Body of pancreas (tissue), 4 donors: Measurements from ENCODE around the gene PRODH. TPM values are rescaled to one million over a fixed set of nuclear protein-coding genes. Genes with fewer than 3 reads are reported as not detected.
A peak's percentile ranks its signal among the peaks of the same experiment; 100 is the strongest.
"Not testable (repeated sequence)": the region's sequence is repeated elsewhere in the genome, so short reads cannot be mapped to it uniquely, and the experiment has no call there.

Experiments used
- ATAC-seq: fragments of 150-250 bp; one replicate; pipeline ENCODE4 v1.9.1; 2016
- DNase-seq, 4 donors: peaks; one replicate each; pipeline ENCODE4 v3.0.0-alpha.2; 2019
- H3K27ac ChIP-seq, 4 donors: fragments of 200-600 bp; sonication (generic); 1 replicate in 3 of 4; 2 replicates in 1 of 4; pipeline versions ENCODE4 v1.5.1 to v1.6.1; 2016 to 2019; ENCODE audit warnings: mild to moderate bottlenecking in 1 of 4, mixed read lengths in 1 of 4, moderate library complexity in 1 of 4
- H3K27me3 ChIP-seq, 2 donors: fragments of 200-600 bp; sonication (generic); one replicate each; pipeline ENCODE4 v1.6.0; 2016; ENCODE audit warnings: mild to moderate bottlenecking in 1 of 2
- H3K36me3 ChIP-seq, 2 donors: fragments of 200-600 bp; sonication (generic); replicated peaks in 1 of 2; 2 replicates each; pipeline ENCODE4 v1.5.1; 2016; ENCODE audit warnings: low read depth in 2 of 2; ENCODE audit not compliant: insufficient read depth in 1 of 2
- H3K4me1 ChIP-seq: fragments of 200-600 bp; sonication (generic); one replicate; pipeline ENCODE4 v1.6.0; 2016
- H3K4me3 ChIP-seq, 2 donors: fragments of 200-600 bp; sonication (generic); 1 replicate in 1 of 2; 2 replicates in 1 of 2; pipeline ENCODE4 v1.5.1; 2016 to 2019
- H3K9me3 ChIP-seq, 3 donors: fragments of 200-600 bp; sonication (generic); 1 replicate in 2 of 3; 2 replicates in 1 of 3; pipeline ENCODE4 v1.5.1; 2016
- POLR2A ChIP-seq, 3 donors: fragments of 450-650 bp; IDR thresholded peaks; one replicate each; pipeline ENCODE4 v1.6.1; 2016; ENCODE audit warnings: antibody characterized with exemption in 3 of 3, mild to moderate bottlenecking in 2 of 3
- WGBS, 2 donors: methylation state at CpG; one replicate each; pipeline ENCODE4 v1.1.5; 2017; 5-methylcytosine and 5-hydroxymethylcytosine counted together
- intact Hi-C: fragments of 100-400 bp; cut with DNase I; formaldehyde crosslinking; loops from one replicate; pipeline ENCODE4 v1.15.1; 2023
- total RNA-seq, 2 donors: library from RNA; depleted of rRNA; stranded (reverse); fragments of >200 nt; gene quantifications; one replicate each; pipeline ENCODE4 v1.1.0, GENCODE V29; 2016
- TF ChIP-seq, protein P1 (sequence below), 7 experiments: fragments of 450-650 bp in 4 of 7; fragments of 200-600 bp in 3 of 7; sonication (generic) in 3 of 7; IDR thresholded peaks; one replicate each; pipeline ENCODE4 v1.5.1; 2016 to 2019; ENCODE audit warnings: antibody characterized with exemption in 7 of 7

PRODH gene
- total RNA-seq, 2 donors from 2014 or later, result 1.0 to 11.5 TPM

DNA sequence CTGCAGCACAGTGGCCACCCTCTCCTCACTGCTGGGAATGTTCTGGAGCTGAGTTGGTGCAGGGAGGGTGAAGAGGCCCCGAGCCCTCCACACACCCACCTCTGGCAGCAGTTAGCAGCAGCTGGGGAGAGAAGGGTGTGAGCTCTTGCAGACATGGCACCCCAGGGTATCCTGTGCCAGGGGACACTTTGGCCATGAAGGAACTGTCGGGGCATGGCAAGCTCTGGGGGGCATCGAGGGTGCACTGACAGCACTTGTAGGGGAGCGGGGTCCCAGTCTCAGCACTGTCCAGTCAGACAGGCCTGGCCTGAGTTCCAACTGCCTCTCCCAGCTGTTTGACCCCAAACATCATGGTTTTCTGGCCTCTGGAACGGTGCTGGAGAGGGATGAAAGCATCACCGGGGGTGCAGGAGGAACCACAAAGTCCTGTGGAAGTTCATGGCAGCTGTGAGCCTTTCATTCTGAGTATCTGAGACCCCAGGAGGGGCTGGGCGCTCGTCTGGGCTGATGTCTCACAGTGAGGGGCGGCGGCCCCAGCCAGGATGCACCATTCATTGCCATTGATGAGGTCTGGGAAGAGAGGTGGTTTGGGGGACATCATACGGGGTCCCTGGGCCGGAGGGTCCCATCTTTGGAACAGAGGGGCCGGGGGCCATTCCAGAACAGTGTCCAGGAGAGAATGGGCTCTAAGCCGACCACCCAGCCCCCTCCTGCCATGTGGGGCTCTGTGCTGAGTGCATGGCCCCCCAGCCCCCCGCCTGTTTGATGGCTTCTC, 20.2 kb upstream of the PRODH start:
- H3K4me3 ChIP-seq, ATAC-seq, H3K27ac ChIP-seq, H3K36me3 ChIP-seq, DNase-seq, H3K4me1 ChIP-seq, H3K27me3 ChIP-seq, H3K9me3 ChIP-seq: not testable (repeated sequence)
- WGBS, 2 donors, result 73 to 76% methylated on average over 5 to 15 of the region's 15 CpGs
- intact Hi-C loops, result loop anchor here (5.0 kb wide), 1 partner anchor 676 kb away; no protein-coding TSS in a partner anchor

DNA sequence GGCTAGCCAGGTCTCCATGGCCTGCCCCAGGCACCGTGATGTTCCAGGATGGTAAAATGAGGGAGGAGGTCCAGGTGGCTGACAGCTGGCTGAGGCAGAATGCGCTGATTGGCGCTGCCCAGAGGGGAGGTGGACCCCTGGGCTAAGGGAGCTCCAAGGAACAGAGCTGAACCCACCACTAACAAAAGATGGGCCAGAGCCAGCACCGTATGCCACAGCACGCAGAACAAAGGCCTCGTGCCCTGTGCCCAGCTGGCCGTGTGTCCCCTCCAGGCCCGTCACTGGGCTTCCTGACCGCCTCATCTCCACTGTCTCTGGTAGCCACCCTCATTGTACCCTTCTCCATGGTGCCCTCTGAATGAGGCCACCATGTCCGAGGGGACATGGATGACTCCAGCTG, 19.6 kb upstream of the PRODH start:
- WGBS, 2 donors, result 88 to 92% methylated on average over 5 to 10 of the region's 10 CpGs
- intact Hi-C loops, result loop anchor here (5.0 kb wide), 1 partner anchor 677 kb away; no protein-coding TSS in a partner anchor

DNA sequence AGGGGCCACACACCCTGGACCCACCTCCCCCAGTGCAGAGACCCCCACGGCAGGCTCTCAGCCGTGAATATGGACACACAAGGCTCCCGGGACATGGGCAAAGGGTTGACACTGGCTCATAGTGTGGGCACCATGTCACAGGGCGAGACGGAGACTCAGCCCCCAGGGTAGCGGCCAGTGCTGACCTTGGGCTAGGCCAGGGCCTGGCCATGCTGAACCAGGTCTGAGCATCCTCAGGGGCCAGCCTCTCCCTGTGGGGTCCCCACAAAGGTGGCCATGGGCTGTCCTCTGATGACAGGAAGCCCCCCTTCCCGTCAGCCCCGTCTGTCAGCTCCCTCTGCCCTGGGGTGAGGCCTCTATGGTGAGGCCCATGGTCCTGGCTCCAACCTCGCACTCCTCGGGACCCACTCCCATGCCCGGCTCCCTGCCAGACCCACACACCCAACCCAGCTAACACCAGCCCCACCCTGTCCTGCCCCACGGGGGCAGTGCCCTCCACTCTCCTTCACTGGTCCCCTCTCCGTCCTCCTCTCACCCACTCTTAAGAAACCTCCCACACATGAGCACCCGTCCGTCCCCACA, 19.0 kb upstream of the PRODH start:
- no peaks in the 10 kb centered on the region for H3K9me3 ChIP-seq
- H3K36me3 ChIP-seq, result no peaks in the 10 kb centered on the region
- no peaks in the 10 kb centered on the region for H3K27me3 ChIP-seq
- WGBS, 2 donors, result 77 to 81% methylated on average over 8 to 15 of the region's 15 CpGs
- H3K27ac ChIP-seq, result no peak overlapping the region
- no peak overlapping the region for H3K4me3 ChIP-seq
- DNase-seq, result peak in 1 of 4 donors; percentile 12
- no peaks in the 10 kb centered on the region for H3K4me1 ChIP-seq
- no peak for ATAC-seq
- TF ChIP-seq, protein P1, sequence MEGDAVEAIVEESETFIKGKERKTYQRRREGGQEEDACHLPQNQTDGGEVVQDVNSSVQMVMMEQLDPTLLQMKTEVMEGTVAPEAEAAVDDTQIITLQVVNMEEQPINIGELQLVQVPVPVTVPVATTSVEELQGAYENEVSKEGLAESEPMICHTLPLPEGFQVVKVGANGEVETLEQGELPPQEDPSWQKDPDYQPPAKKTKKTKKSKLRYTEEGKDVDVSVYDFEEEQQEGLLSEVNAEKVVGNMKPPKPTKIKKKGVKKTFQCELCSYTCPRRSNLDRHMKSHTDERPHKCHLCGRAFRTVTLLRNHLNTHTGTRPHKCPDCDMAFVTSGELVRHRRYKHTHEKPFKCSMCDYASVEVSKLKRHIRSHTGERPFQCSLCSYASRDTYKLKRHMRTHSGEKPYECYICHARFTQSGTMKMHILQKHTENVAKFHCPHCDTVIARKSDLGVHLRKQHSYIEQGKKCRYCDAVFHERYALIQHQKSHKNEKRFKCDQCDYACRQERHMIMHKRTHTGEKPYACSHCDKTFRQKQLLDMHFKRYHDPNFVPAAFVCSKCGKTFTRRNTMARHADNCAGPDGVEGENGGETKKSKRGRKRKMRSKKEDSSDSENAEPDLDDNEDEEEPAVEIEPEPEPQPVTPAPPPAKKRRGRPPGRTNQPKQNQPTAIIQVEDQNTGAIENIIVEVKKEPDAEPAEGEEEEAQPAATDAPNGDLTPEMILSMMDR (IDR thresholded peaks at IDR 0.05), result no peak
- no peak for TF ChIP-seq POLR2A (IDR thresholded peaks at IDR 0.05)
- intact Hi-C loops, result loop anchor here (5.0 kb wide), 1 partner anchor 677 kb away; no protein-coding TSS in a partner anchor

More for the DNA sequence above, 19.6 kb upstream of the PRODH start:
- ATAC-seq (no peak), DNase-seq (peak in 1 of 4 donors; percentile 9)
- no peaks in the 10 kb centered on the region for H3K27me3 ChIP-seq
- no peaks in the 10 kb centered on the region for H3K4me1 ChIP-seq
- TF ChIP-seq POLR2A (IDR thresholded peaks at IDR 0.05), result no peak
- no peaks in the 10 kb centered on the region for H3K9me3 ChIP-seq
- no peaks in the 10 kb centered on the region for H3K36me3 ChIP-seq
- H3K27ac ChIP-seq, result no peak overlapping the region
- H3K4me3 ChIP-seq, result no peak overlapping the region

DNA sequence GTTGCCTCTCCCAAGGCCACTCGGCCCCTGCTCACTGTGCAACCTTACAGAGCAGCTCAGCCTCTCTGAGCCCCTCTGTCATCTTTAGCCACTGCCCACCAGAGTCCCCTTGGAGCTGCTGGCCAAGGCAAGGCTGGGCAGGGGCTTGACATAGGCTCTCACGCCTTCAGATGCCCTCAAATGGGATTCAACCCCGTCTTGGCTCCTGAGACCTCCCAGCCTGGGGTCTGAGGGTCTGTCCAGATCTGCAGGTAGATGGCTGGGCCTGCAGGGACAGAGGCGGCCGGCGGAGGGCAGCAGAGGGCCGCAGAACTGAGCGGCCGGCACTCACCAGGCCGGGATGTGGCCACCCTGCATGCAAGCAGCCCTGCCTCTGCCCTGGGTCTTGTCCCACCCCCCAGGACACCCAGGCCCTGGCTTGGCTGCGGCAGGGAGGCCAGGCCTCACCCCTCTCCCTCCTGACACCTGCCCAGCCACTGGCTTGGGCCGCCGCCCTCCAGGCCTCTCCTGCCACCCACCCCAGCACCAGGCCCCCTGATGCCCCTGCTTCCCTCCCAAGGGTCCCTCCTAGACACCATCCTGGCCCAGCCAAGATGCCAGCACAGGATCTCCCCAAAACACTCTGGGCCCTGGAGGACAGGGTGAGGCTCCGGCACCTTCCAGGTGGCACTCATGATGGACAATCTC, 18.4 kb upstream of the PRODH start:
- H3K9me3 ChIP-seq, H3K4me3 ChIP-seq, H3K27ac ChIP-seq, H3K36me3 ChIP-seq, H3K27me3 ChIP-seq, H3K4me1 ChIP-seq, intact Hi-C loops: not testable (repeated sequence)
- ATAC-seq (peak; percentile 87), DNase-seq (peak; percentile 76 to 87 (median 78))
- TF ChIP-seq, protein P1 (IDR thresholded peaks at IDR 0.05), result peak; percentile 76 to 86 (median 83)
- WGBS, 2 donors, result 5 to 10% methylated on average over 4 to 12 of the region's 14 CpGs

DNA sequence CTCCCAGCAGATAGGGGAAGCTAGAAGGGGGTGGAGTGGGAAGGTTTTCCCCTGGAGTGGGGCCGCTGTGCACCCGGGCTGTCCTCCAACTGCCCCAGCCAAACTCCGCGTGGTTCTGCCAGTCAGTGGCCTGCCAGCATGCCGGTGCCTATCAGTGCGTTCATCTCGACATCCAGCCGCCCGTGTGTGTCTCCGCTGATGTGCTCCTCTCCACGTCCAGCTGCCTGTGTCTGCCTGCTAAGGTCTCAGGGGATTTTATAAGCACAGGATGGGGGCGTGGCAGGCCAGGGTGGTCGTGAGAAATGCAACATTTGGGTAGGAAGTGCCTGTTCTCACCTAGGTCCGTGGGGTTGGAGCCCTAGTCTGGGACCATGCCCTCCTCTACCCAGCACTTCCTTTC, 17.0 kb upstream of the PRODH start:
- 30% methylated on average over 14 of the region's 14 CpGs; no CpG with 5 or more reads in 1 of the 2 donors for WGBS, 2 donors
- H3K9me3 ChIP-seq, H3K36me3 ChIP-seq, intact Hi-C loops, H3K4me1 ChIP-seq, H3K4me3 ChIP-seq, H3K27ac ChIP-seq, ATAC-seq, H3K27me3 ChIP-seq: not testable (repeated sequence)
- peak in 1 of 4 donors; percentile 8 for DNase-seq

DNA sequence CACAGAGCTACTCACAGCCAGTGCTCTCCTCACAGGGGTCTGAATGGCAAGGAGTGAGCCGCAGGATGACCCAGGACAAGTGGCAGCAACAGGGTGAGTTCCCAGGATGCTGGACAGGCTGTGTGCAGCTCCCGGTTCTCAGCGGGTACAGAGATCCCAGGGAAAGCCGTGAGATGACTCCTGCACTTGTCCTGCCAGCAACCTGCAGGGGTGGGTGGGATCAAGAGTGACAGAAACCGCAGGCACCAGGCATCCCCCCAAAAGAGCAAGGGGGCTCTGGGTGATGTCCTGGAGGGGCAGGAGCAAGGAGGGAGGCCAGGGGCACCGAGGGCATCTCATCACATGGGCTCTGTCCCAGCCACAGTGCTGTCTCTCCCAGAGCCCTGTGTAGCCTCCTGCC, 15.9 kb upstream of the PRODH start:
- 67 to 71% methylated on average over 3 to 6 of the region's 6 CpGs for WGBS, 2 donors
- no peak for TF ChIP-seq POLR2A (IDR thresholded peaks at IDR 0.05)
- TF ChIP-seq, protein P1 (IDR thresholded peaks at IDR 0.05), result no peak
- DNase-seq, result peak in 1 of 4 donors; percentile 6

More for the DNA sequence above, 15.9 kb upstream of the PRODH start:
- intact Hi-C loops, result no loop called here
- no peak overlapping the region for H3K27ac ChIP-seq
- H3K4me1 ChIP-seq, result no peaks in the 10 kb centered on the region
- H3K36me3 ChIP-seq, result no peaks in the 10 kb centered on the region
- H3K27me3 ChIP-seq, result no peaks in the 10 kb centered on the region
- ATAC-seq, result no peak
- H3K9me3 ChIP-seq, result no peaks in the 10 kb centered on the region
- no peak overlapping the region for H3K4me3 ChIP-seq
